HG02678 (cell line): ENCODE data around the gene ARGLU1.

Source experiments
- ATAC-seq: cut with Tn5 transposase; IDR thresholded peaks from one replicate; pipeline ENCODE4 v1.9.1; 2021; ENCODE audit warnings: mild to moderate bottlenecking, moderate library complexity; ENCODE audit not compliant: unreplicated experiment

Gene ARGLU1

GRCh38 chr13:106503730-106504453 lies 64.0 kb downstream of the ARGLU1 start:
- no peak for ATAC-seq

DNA sequence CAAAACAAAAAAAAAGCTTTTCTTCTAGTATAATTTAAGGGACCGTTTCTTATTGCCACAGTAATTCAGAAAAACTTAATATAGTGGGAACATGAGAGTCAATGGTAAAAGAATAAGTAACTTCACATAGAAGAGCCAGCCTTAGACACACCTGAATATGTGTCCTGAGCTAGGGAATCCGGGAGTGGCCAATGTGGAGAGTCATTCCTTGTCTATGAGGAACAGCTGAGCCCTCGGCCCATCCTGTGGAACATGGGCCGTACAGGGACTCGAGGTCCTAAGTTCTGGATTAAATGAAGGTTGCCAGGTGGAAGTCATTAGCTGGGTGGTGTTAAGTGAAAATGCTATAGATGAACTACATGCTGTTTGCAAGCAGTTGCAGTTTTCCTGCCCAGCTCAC lies 64.7 kb downstream of the ARGLU1 start:
- no peak for ATAC-seq

DNA sequence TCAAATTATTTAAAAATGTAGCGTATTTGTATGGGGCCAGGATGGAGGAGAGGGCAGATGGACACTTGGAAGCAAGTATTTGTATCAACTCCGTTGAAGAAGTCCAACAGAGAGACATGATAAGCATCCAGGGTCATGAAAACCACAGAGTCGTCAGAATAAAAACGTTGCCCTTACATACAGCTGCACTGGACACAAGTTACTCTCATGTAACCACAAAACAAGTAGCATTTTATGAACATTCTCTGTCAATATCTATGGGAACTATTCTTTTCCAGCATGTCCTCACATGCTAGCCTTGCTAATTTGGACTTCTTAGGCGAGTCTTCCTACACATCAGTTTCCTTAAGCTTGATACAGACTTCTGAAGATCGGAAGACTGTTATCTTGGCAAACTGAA lies 67.5 kb downstream of the ARGLU1 start:
- ATAC-seq = no peak

DNA sequence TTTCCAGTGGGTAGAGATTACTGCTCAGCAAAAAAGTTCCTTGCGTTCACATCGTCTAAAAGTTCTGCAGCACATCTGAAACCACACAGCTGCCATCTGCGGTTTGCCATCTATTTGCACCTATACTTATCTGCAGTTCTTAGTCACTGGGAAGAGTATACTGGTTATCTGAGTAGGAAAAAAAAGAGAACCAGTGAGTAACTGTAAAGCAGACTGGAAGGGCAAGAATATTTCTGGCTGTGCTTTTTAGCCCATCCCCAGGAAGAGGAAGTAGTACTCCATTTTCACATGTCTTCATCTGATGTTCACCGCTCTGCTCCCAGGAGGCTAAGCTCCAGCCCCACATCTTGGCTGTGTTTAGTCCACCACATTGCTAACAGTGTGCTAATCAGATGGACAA lies 68.0 kb downstream of the ARGLU1 start:
- ATAC-seq = peak; percentile 79

GRCh38 chr13:106499113-106499512 lies 68.8 kb downstream of the ARGLU1 start:
- no peak for ATAC-seq

GRCh38 chr13:106498571-106498970 lies 69.4 kb downstream of the ARGLU1 start:
- ATAC-seq = no peak

- ATAC-seq = no peak
Measured at GRCh38 chr13:106498158-106498557, 69.8 kb downstream of the ARGLU1 start.

DNA sequence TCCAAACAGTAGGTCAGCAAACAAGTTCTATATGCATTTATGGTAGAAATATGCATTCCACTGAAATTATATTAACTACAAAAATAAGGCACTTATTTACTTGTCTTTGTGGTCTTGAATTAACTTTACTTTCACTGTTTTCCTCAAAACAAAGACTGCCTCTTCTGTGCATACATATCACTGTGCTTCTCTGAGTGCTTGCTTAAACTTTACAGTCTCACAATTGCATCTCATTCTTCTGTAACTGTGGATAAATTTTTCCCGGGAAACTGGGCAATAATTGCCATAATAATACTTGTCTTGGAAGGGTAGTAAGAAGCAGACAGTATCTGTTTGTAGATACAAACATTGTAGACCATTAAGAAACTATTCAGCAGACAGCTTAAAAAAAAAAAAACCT lies 70.9 kb downstream of the ARGLU1 start:
- ATAC-seq = no peak

DNA sequence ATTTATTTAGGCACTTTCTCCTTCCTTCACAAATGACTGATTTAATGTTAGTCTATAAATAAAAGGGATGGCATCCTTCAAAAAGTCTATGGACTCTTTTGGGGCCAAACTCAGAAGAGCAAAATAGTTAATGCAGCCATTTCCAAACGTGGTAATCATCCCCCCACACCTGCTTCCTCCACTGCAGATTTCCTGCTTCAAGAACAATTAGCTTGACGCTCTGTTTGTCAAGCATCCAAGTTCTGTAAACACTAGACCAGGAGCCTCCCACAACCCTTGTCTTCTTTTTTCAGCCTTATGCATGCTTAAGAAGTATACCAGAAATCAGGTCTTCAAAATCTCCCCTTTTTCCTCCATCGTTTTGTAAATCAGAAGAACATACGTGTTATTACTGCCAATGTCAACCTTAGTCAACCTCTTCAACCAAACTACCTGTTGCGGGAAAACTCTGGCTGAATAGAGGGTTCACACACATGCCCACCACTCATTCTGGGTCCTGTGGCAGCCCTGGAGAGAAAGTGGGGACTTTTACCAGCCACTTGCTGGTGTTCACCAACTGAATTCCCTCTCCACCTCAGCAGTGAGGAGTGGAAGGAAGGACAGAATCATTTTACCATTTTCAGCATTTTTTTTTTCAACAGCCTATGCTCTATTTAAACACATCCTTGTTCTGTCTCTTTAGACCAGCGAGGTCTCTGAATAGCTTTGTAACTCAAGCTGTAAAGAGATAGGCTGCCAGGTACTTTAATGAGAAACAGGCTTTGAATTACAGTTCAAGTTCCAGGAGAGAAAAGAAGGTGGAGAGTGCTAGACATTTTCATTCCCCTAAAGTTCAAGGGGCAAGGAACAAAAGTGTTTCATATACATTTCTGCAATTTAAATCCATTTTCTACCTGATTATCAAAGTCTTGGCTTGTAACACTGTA lies 71.6 kb downstream of the ARGLU1 start:
- ATAC-seq = no peak

DNA sequence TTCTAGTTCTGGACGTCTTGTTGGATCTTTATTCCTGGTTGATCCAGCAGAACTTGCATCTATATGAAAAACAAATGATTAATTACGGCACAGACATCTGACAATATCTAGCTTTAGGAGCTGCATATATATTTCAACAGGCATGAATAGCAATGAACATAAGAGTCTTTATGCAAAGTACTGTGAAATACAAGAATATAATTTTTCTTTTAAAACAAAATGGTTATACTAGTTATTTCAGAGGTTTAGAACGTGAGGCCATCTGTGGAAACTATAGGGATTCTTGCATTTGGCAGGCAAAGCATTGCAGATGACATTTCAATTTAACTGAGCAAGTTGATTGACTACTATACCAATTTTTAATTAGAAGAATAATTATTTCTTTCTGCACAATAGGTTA lies 73.0 kb downstream of the ARGLU1 start:
- no peak for ATAC-seq

DNA sequence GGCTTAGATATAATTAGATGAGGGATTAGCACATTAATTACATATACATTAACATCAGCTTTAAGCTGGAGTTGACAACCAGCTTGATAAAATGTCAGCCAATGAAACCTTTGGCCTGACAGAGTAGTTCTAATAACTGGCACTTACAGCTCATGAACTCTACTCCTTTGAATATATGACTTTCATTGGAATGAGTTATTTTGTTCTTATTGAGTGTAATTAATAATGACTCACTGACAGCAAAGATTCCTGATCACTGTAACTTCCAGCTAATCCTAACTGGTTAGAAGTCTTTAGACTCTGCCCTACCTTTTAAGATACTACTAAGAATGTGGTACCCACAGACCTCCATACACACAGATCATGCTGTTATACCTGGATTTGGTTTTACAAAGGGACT lies 73.4 kb downstream of the ARGLU1 start:
- ATAC-seq = no peak

GRCh38 chr13:106493533-106494220 lies 74.3 kb downstream of the ARGLU1 start:
- peak; percentile 92 for ATAC-seq

DNA sequence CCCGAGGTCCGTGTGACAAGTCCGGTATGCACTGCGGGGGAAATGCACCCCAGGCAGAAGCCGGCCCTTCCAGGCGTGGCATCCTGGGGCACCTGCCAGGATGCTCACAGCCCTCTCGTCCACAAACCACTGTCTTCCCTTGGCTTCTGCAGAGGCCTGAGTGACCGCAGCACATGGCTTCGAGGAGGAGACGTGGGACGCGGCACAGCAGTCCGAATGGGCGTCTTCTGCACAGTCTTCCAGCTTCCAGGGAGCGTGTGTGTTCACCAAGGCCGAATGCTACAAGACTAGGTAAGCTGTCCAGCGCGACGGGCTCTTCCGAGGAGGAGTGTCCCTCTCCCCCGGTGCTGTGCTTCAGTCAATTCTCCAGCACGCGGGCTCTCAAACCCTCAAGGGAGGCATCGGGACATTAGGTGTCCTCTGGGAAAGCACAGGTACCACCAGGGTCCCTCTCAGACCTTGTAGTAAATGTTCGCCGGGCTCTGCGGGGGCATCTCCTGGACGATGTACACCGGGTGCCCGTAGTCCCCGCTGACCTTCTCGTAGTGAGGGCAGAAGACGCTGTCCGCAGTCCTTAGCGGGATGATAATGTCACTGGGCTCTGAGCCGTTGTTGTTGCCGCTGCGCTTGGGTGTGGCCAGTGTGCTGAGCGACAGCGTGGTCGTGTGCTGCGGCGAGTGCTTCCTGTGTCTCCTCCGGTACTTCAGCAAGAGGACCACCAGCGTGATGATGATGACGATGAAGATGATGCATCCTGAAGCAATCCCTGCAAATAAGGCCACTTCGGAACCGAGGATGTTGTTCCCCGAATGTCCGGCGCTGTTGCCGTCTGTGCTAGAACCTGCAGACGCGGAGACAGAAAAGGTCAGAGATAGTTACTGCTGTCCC lies 75.1 kb downstream of the ARGLU1 start:
- ATAC-seq = no peak

DNA sequence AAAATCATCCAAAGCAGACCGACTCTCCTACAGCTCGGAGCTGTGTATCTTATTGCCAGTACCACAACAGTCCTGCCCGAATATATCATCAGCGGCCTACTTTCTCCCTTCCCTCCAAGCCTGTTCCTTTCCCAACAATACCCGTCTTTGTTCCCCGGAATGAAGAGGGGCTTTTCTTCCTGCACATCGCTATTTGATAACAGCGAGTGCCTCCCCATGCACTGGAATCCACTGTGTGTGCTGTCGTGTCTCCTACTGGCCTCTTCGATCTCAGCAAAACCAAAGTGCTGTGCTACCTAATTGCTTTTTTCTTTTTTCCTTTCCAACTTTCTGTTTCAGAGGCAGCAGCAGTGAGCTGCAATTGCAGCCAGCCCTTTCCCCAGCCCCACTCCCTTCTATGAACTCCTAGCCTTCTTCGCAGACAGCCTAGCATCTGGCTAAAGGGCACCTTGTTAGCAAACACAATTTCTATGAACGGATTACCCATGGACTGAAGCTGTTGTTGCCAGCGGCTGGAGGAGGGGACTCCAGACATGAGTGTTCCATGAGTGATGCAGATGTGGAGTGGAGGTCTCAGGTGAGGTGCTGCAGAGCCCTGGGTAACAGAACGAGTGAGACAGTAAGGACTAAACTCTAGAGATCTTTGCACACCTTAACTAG lies 75.9 kb downstream of the ARGLU1 start:
- no peak for ATAC-seq
